BE2C (cell line): ENCODE data around the gene IGSF9B. TPM values are rescaled to one million over a fixed set of nuclear protein-coding genes. Genes with fewer than 3 reads are reported as not detected.
"Not testable (repeated sequence)": the region's sequence is repeated elsewhere in the genome, so short reads cannot be mapped to it uniquely, and the experiment has no call there.

Experiments used
- DNase-seq: peaks from one replicate; pipeline ENCODE4 v3.0.0-alpha.2; 2020
- H3K27me3 ChIP-seq: fragments of 250-450 bp; sonication (Bioruptor Pico); 2 replicates; pipeline ENCODE4 v1.5.1; 2020; ENCODE audit warnings: mild to moderate bottlenecking
- H3K36me3 ChIP-seq: fragments of 250-450 bp; sonication (Bioruptor Pico); 2 replicates; pipeline ENCODE4 v1.5.1; 2020; ENCODE audit warnings: mild to moderate bottlenecking
- H3K4me1 ChIP-seq: fragments of 250-450 bp; sonication (Bioruptor Pico); 2 replicates; pipeline ENCODE4 v1.5.1; 2020
- H3K4me3 ChIP-seq: 2 replicates; pipeline ENCODE4 v1.5.1; 2011; ENCODE audit warnings: low read depth, low read length
- H3K9me3 ChIP-seq: fragments of 250-450 bp; sonication (Bioruptor Pico); 2 replicates; pipeline ENCODE4 v1.5.1; 2020
- CTCF ChIP-seq: IDR thresholded peaks from 2 replicates; pipeline ENCODE4 v1.5.1; 2012; ENCODE audit warnings: mild to moderate bottlenecking, low read depth, low read length
- polyA plus RNA-seq: library from polyadenylated mRNA; unstranded; fragments of >200 nt; gene quantifications from one replicate; pipeline ENCODE4 v1.2.1, GENCODE V29; 2012; ENCODE audit warnings: low read depth, missing spikeins; ENCODE audit not compliant: insufficient read length, insufficient read depth

Gene IGSF9B
- 112 TPM for polyA plus RNA-seq

GRCh38 chr11:133956650-133957633, at the start of gene IGSF9B:
TSS of gene IGSF9B (minus strand) at chr11:133956968. CDS start at chr11:133956754, 214 bp downstream.
- H3K36me3 ChIP-seq = no peaks in the 10 kb centered on the region
- no peaks in the 10 kb centered on the region for H3K27me3 ChIP-seq
- no peak for TF ChIP-seq CTCF
- DNase-seq = peak; percentile 92
- peaks cover 20% of the 10 kb centered on the region for H3K4me1 ChIP-seq
- no peaks in the 10 kb centered on the region for H3K9me3 ChIP-seq
- peak within 1 kb of the TSS; percentile 95 for H3K4me3 ChIP-seq

- peaks cover 3% of the 10 kb centered on the region; the same call in 1 of the 2 replicates for H3K9me3 ChIP-seq
These were observed 47.9 kb upstream of the IGSF9B start for GRCh38 chr11:134004496-134005172.

GRCh38 chr11:134003792-134004495, 47.2 kb upstream of the IGSF9B start:
- Histone ChIP-seq H3K9me3 (peaks cover 3% of the 10 kb centered on the region; the same call in 1 of the 2 replicates), H3K4me3 (no peak overlapping the region), H3K36me3 (no peaks in the 10 kb centered on the region), H3K4me1 (no peaks in the 10 kb centered on the region), H3K27me3 (no peaks in the 10 kb centered on the region; the same call in 1 of the 2 replicates)
- no peak for DNase-seq
- TF ChIP-seq CTCF = no peak

More at GRCh38 chr11:134004496-134005172, 47.9 kb upstream of the IGSF9B start:
- TF ChIP-seq CTCF = no peak
- no peaks in the 10 kb centered on the region; the same call in 1 of the 2 replicates for H3K27me3 ChIP-seq
- no peak for DNase-seq
- H3K4me1 ChIP-seq = no peaks in the 10 kb centered on the region
- H3K36me3 ChIP-seq = no peaks in the 10 kb centered on the region
- no peak overlapping the region for H3K4me3 ChIP-seq

- not testable (repeated sequence) for H3K36me3 ChIP-seq, H3K9me3 ChIP-seq, H3K27me3 ChIP-seq, H3K4me1 ChIP-seq, H3K4me3 ChIP-seq, DNase-seq
These were observed 46.1 kb upstream of the IGSF9B start for GRCh38 chr11:134002819-134003218.

- H3K27me3 ChIP-seq, H3K4me1 ChIP-seq, H3K9me3 ChIP-seq, DNase-seq, H3K36me3 ChIP-seq, H3K4me3 ChIP-seq: not testable (repeated sequence)
These were observed 45.6 kb upstream of the IGSF9B start for GRCh38 chr11:134002338-134002737.

GRCh38 chr11:134001596-134001995, 44.8 kb upstream of the IGSF9B start:
- H3K4me3 ChIP-seq = no peak overlapping the region
- H3K36me3 ChIP-seq = no peaks in the 10 kb centered on the region
- H3K9me3 ChIP-seq = peaks cover 3% of the 10 kb centered on the region; the same call in 1 of the 2 replicates
- H3K27me3 ChIP-seq = no peaks in the 10 kb centered on the region; the same call in 1 of the 2 replicates
- no peaks in the 10 kb centered on the region for H3K4me1 ChIP-seq
- no peak for DNase-seq
- no peak for TF ChIP-seq CTCF
